Thyroid gland (tissue), 4 donors: Measurements from ENCODE around the gene NBEAL1. TPM values are rescaled to one million over a fixed set of nuclear protein-coding genes. Genes with fewer than 3 reads are reported as not detected.

Source experiments
- DNase-seq, 2 donors: peaks; one replicate each; pipeline ENCODE4 v3.0.0-alpha.2; 2019
- H3K27ac ChIP-seq, 3 donors: fragments of 200-600 bp; sonication (generic); 1 replicate in 2 of 3; 2 replicates in 1 of 3; pipeline ENCODE4 v1.5.1; 2016 to 2019; ENCODE audit warnings: mild to moderate bottlenecking in 1 of 3, moderate library complexity in 1 of 3
- H3K27me3 ChIP-seq: fragments of 200-600 bp; sonication (generic); one replicate; pipeline ENCODE4 v1.5.1; 2019
- H3K36me3 ChIP-seq, 2 donors: fragments of 200-600 bp; sonication (generic); one replicate each; pipeline ENCODE4 v1.5.1; 2016 to 2019
- H3K4me1 ChIP-seq, 2 donors: fragments of 200-600 bp; sonication (generic); one replicate each; pipeline ENCODE4 v1.5.1; 2017 to 2019
- H3K4me3 ChIP-seq, 3 donors: fragments of 200-600 bp; sonication (generic); replicated peaks in 1 of 3; 1 replicate in 2 of 3; 2 replicates in 1 of 3; pipeline ENCODE4 v1.5.1; 2016; ENCODE audit warnings: mild to moderate bottlenecking in 1 of 3
- H3K9me3 ChIP-seq: fragments of 200-600 bp; sonication (generic); one replicate; pipeline ENCODE4 v1.5.1; 2017
- POLR2A ChIP-seq, 2 donors: fragments of 450-650 bp; IDR thresholded peaks; one replicate each; pipeline ENCODE4 v1.6.1; 2017; ENCODE audit warnings: antibody characterized with exemption in 2 of 2, mild to moderate bottlenecking in 2 of 2, moderate library complexity in 1 of 2
- WGBS, 2 donors: methylation state at CpG; one replicate each; pipeline ENCODE4 v1.1.5; 2017; 5-methylcytosine and 5-hydroxymethylcytosine counted together
- intact Hi-C: fragments of 100-400 bp; cut with DNase I; formaldehyde crosslinking; loops from one replicate; pipeline ENCODE4 v1.15.1; 2023
- total RNA-seq, 4 donors: library from RNA; depleted of rRNA; stranded (reverse); fragments of >200 nt; gene quantifications; one replicate each; pipeline ENCODE4 v1.2.3, GENCODE V29; 2016
- TF ChIP-seq, protein P1 (sequence below), 6 experiments: fragments of 200-600 bp in 3 of 6; fragments of 450-650 bp in 3 of 6; sonication (generic) in 3 of 6; IDR thresholded peaks; one replicate each; pipeline ENCODE4 v1.5.1; 2016 to 2019; ENCODE audit warnings: antibody characterized with exemption in 6 of 6, mild to moderate bottlenecking in 2 of 6, inconsistent platforms in 1 of 6, moderate library complexity in 1 of 6

Gene NBEAL1
- total RNA-seq, 4 donors from 2014 or later = 58.8 to 88.8 (median 71.3) TPM

DNA sequence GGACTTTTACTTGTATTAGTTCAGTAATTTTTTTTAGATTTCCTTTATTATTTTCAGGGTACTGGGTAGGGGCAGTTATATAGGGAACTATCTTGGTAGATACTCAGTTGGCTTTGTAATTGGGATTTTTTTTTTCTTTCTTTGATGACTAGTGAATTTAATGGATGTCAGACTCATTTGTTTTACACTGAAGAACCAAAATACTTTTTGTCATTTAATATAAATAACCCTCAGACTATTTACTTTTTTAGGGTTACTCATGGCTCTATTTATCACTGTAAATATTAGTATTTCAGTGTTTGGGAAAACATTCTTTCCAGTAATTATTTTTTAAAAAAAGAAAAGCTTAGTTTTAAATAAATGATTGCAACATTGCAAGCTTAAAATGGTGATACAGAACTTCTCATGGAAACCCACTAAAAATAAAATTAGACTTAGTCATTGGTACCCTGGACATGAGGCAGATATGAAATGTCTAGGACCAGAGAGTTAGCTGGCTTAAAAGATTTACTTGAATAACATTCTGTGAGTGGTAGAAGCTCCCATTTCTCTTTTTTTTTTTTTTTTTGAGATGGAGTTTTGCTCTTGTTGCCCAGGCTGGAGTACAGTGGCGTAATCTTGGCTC, 149.7 kb downstream of the NBEAL1 start:
- Histone ChIP-seq H3K9me3 (no peaks in the 10 kb centered on the region), H3K27ac (no peak overlapping the region), H3K36me3 (peaks cover 13 to 15% of the 10 kb centered on the region in 2 donors), H3K4me1 (no peaks in the 10 kb centered on the region), H3K27me3 (no peaks in the 10 kb centered on the region), H3K4me3 (no peak overlapping the region)
- DNase-seq = no peak
- 94 to 100% methylated on average over 1 of the region's 1 CpG for WGBS, 2 donors
- intact Hi-C loops = no loop called here
- TF ChIP-seq, protein P1, sequence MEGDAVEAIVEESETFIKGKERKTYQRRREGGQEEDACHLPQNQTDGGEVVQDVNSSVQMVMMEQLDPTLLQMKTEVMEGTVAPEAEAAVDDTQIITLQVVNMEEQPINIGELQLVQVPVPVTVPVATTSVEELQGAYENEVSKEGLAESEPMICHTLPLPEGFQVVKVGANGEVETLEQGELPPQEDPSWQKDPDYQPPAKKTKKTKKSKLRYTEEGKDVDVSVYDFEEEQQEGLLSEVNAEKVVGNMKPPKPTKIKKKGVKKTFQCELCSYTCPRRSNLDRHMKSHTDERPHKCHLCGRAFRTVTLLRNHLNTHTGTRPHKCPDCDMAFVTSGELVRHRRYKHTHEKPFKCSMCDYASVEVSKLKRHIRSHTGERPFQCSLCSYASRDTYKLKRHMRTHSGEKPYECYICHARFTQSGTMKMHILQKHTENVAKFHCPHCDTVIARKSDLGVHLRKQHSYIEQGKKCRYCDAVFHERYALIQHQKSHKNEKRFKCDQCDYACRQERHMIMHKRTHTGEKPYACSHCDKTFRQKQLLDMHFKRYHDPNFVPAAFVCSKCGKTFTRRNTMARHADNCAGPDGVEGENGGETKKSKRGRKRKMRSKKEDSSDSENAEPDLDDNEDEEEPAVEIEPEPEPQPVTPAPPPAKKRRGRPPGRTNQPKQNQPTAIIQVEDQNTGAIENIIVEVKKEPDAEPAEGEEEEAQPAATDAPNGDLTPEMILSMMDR (IDR thresholded peaks at IDR 0.05) = no peak
- no peak for TF ChIP-seq POLR2A (IDR thresholded peaks at IDR 0.05)

DNA sequence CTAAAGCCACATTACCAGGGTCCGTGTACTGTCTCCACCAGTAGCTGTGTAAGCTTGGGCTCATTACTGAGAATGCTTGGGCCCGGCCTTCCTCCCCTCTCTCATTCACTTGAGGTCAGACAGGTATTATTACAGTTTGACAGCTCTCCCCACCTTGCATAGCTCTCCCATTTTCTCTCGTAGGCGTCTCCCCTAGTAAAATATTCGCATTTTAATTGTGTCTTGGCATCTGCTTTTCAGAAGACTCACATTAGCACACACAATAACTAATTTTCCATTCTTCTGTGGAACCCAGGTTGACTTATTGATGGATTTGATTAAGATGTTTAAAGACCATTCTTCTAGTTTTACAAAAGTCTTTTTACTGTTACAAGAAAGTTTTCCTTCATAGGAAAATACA, 153.1 kb downstream of the NBEAL1 start:
- DNase-seq = no peak
- intact Hi-C loops = no loop called here
- no peak for TF ChIP-seq POLR2A (IDR thresholded peaks at IDR 0.05)
- TF ChIP-seq, protein P1 (IDR thresholded peaks at IDR 0.05) = no peak
- Histone ChIP-seq H3K4me1 (no peaks in the 10 kb centered on the region), H3K27me3 (no peaks in the 10 kb centered on the region), H3K9me3 (no peaks in the 10 kb centered on the region), H3K4me3 (no peak overlapping the region), H3K36me3 (peaks cover 13 to 15% of the 10 kb centered on the region in 2 donors), H3K27ac (no peak overlapping the region)
- 94 to 97% methylated on average over 5 of the region's 5 CpGs for WGBS, 2 donors

DNA sequence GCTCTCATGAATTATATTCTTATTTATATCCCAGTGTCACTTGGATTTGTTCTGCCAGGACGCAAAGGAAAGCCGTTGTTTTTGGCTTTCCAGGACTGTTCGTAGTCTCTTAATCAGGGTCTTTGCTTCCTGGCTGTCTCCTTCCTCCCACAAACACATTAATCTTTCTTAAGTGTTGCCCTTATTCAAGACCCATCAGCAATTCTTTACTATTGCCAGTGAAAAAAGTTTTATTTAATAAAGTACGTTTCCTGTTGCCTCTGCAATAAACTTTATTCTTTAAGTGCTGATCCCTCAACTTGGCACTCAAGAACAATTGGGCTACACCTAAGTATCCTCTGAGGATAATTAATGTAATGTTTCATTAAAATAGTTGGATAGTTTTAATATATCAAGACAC, 155.8 kb downstream of the NBEAL1 start:
- WGBS, 2 donors = 85 to 87% methylated on average over 4 of the region's 4 CpGs
- no peak overlapping the region for H3K4me3 ChIP-seq
- intact Hi-C loops = no loop called here
- H3K36me3 ChIP-seq = peaks cover 13 to 15% of the 10 kb centered on the region in 2 donors
- no peak overlapping the region for H3K27ac ChIP-seq
- no peak for TF ChIP-seq POLR2A (IDR thresholded peaks at IDR 0.05)
- TF ChIP-seq, protein P1 (IDR thresholded peaks at IDR 0.05) = no peak
- no peaks in the 10 kb centered on the region for H3K9me3 ChIP-seq
- H3K4me1 ChIP-seq = no peaks in the 10 kb centered on the region
- DNase-seq = no peak
- H3K27me3 ChIP-seq = no peaks in the 10 kb centered on the region

DNA sequence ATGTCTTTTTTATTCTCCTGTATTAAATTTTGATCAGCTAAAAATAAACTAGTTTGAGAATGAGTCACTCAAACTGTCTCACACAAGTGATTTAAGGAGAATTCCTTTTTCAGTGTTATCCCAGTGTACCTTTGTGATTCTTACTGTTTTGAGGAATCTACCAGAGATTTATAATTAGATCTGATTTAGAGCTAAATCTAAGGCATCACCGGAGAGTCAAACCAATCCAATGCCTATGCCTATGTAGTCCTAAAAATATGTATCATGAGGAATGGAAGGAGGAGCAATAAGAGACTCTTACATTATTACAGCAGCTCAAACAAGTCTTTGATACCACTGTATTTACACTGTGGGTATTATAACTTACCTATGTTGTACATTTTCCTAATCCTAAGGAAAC, 160.7 kb downstream of the NBEAL1 start:
- DNase-seq = no peak
- H3K9me3 ChIP-seq = no peaks in the 10 kb centered on the region
- TF ChIP-seq, protein P1 (IDR thresholded peaks at IDR 0.05) = no peak
- TF ChIP-seq POLR2A (IDR thresholded peaks at IDR 0.05) = no peak
- no peak overlapping the region for H3K4me3 ChIP-seq
- WGBS, 2 donors = 88 to 97% methylated on average over 1 of the region's 1 CpG
- H3K27me3 ChIP-seq = no peaks in the 10 kb centered on the region
- H3K4me1 ChIP-seq = no peaks in the 10 kb centered on the region
- intact Hi-C loops = no loop called here
- H3K36me3 ChIP-seq = no peaks in the 10 kb centered on the region
- H3K27ac ChIP-seq = no peak overlapping the region

DNA sequence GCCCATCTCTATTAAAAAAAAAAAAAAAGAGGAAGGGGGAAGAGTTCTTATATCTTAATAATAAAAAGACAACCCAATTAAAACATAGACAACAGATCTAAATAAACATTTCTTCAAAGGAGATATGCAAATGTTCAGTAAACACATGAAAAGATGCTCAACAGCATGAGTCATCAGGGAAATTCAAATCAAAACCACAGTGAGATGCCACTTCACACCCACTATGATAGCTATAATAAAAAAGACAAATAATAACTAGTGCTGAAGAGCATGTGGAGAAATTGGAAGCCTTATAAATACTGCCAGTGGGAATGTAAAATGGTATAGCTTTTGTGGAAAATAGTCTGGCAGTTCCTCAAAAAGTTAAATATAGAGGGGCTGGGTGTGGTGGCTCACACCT, 162.7 kb downstream of the NBEAL1 start:
- H3K36me3 ChIP-seq = peaks cover 0 to 5% of the 10 kb centered on the region in 2 donors
- no peak overlapping the region for H3K4me3 ChIP-seq
- intact Hi-C loops = no loop called here
- H3K4me1 ChIP-seq = no peaks in the 10 kb centered on the region
- TF ChIP-seq, protein P1 (IDR thresholded peaks at IDR 0.05) = no peak
- TF ChIP-seq POLR2A (IDR thresholded peaks at IDR 0.05) = no peak
- H3K27me3 ChIP-seq = no peaks in the 10 kb centered on the region
- no peak for DNase-seq
- H3K9me3 ChIP-seq = no peaks in the 10 kb centered on the region
- H3K27ac ChIP-seq = no peak overlapping the region
